Measurements from ENCODE around the gene RANBP10. TPM values are rescaled to one million over a fixed set of nuclear protein-coding genes. Genes with fewer than 3 reads are reported as not detected.

The RANBP10 gene
- total and polyA plus RNA-seq, 2 of the 13 experiments (the other 11 are each of a cell fraction or from before 2014, with no cell fraction given): 9.2 to 22.7 TPM

DNA sequence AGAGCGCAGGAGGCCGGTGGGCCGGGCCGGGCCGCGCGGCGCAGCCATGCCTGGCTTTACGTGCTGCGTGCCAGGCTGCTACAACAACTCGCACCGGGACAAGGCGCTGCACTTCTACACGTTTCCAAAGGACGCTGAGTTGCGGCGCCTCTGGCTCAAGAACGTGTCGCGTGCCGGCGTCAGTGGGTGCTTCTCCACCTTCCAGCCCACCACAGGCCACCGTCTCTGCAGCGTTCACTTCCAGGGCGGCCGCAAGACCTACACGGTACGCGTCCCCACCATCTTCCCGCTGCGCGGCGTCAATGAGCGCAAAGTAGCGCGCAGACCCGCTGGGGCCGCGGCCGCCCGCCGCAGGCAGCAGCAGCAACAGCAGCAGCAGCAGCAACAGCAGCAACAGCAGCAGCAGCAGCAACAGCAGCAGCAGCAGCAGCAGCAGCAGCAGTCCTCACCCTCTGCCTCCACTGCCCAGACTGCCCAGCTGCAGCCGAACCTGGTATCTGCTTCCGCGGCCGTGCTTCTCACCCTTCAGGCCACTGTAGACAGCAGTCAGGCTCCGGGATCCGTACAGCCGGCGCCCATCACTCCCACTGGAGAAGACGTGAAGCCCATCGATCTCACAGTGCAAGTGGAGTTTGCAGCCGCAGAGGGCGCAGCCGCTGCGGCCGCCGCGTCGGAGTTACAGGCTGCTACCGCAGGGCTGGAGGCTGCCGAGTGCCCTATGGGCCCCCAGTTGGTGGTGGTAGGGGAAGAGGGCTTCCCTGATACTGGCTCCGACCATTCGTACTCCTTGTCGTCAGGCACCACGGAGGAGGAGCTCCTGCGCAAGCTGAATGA is 36.4 kb upstream of the RANBP10 start (continued):
- TF ChIP-seq, protein P1, sequence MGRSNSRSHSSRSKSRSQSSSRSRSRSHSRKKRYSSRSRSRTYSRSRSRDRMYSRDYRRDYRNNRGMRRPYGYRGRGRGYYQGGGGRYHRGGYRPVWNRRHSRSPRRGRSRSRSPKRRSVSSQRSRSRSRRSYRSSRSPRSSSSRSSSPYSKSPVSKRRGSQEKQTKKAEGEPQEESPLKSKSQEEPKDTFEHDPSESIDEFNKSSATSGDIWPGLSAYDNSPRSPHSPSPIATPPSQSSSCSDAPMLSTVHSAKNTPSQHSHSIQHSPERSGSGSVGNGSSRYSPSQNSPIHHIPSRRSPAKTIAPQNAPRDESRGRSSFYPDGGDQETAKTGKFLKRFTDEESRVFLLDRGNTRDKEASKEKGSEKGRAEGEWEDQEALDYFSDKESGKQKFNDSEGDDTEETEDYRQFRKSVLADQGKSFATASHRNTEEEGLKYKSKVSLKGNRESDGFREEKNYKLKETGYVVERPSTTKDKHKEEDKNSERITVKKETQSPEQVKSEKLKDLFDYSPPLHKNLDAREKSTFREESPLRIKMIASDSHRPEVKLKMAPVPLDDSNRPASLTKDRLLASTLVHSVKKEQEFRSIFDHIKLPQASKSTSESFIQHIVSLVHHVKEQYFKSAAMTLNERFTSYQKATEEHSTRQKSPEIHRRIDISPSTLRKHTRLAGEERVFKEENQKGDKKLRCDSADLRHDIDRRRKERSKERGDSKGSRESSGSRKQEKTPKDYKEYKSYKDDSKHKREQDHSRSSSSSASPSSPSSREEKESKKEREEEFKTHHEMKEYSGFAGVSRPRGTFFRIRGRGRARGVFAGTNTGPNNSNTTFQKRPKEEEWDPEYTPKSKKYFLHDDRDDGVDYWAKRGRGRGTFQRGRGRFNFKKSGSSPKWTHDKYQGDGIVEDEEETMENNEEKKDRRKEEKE (IDR thresholded peaks at IDR 0.05): no peak
- TF ChIP-seq BORCS8-MEF2B (CRISPR knock-in tag; IDR thresholded peaks at IDR 0.05): no peak; the same call in 1 of the 2 replicates
- TF ChIP-seq ADNP (CRISPR knock-in tag; IDR thresholded peaks at IDR 0.05): no peak
- TF ChIP-seq HMG20B (CRISPR knock-in tag; conservative IDR thresholded peaks at IDR 0.05): no peak
- TF ChIP-seq, protein P2, sequence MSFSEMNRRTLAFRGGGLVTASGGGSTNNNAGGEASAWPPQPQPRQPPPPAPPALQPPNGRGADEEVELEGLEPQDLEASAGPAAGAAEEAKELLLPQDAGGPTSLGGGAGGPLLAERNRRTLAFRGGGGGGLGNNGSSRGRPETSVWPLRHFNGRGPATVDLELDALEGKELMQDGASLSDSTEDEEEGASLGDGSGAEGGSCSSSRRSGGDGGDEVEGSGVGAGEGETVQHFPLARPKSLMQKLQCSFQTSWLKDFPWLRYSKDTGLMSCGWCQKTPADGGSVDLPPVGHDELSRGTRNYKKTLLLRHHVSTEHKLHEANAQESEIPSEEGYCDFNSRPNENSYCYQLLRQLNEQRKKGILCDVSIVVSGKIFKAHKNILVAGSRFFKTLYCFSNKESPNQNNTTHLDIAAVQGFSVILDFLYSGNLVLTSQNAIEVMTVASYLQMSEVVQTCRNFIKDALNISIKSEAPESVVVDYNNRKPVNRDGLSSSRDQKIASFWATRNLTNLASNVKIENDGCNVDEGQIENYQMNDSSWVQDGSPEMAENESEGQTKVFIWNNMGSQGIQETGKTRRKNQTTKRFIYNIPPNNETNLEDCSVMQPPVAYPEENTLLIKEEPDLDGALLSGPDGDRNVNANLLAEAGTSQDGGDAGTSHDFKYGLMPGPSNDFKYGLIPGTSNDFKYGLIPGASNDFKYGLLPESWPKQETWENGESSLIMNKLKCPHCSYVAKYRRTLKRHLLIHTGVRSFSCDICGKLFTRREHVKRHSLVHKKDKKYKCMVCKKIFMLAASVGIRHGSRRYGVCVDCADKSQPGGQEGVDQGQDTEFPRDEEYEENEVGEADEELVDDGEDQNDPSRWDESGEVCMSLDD (CRISPR knock-in tag; IDR thresholded peaks at IDR 0.05; ENCODE audit: borderline replicate concordance): no peak
- TF ChIP-seq, protein P3, sequence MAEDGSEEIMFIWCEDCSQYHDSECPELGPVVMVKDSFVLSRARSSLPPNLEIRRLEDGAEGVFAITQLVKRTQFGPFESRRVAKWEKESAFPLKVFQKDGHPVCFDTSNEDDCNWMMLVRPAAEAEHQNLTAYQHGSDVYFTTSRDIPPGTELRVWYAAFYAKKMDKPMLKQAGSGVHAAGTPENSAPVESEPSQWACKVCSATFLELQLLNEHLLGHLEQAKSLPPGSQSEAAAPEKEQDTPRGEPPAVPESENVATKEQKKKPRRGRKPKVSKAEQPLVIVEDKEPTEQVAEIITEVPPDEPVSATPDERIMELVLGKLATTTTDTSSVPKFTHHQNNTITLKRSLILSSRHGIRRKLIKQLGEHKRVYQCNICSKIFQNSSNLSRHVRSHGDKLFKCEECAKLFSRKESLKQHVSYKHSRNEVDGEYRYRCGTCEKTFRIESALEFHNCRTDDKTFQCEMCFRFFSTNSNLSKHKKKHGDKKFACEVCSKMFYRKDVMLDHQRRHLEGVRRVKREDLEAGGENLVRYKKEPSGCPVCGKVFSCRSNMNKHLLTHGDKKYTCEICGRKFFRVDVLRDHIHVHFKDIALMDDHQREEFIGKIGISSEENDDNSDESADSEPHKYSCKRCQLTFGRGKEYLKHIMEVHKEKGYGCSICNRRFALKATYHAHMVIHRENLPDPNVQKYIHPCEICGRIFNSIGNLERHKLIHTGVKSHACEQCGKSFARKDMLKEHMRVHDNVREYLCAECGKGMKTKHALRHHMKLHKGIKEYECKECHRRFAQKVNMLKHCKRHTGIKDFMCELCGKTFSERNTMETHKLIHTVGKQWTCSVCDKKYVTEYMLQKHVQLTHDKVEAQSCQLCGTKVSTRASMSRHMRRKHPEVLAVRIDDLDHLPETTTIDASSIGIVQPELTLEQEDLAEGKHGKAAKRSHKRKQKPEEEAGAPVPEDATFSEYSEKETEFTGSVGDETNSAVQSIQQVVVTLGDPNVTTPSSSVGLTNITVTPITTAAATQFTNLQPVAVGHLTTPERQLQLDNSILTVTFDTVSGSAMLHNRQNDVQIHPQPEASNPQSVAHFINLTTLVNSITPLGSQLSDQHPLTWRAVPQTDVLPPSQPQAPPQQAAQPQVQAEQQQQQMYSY (CRISPR knock-in tag; IDR thresholded peaks at IDR 0.05): no peak; the same call in 1 of the 2 replicates
- 0 out of 2 replicates have a peak, but pooled peaks have one; percentile 11 for TF ChIP-seq ELF1 (CRISPR knock-in tag; IDR thresholded peaks at IDR 0.05)
- TF ChIP-seq, protein P4, sequence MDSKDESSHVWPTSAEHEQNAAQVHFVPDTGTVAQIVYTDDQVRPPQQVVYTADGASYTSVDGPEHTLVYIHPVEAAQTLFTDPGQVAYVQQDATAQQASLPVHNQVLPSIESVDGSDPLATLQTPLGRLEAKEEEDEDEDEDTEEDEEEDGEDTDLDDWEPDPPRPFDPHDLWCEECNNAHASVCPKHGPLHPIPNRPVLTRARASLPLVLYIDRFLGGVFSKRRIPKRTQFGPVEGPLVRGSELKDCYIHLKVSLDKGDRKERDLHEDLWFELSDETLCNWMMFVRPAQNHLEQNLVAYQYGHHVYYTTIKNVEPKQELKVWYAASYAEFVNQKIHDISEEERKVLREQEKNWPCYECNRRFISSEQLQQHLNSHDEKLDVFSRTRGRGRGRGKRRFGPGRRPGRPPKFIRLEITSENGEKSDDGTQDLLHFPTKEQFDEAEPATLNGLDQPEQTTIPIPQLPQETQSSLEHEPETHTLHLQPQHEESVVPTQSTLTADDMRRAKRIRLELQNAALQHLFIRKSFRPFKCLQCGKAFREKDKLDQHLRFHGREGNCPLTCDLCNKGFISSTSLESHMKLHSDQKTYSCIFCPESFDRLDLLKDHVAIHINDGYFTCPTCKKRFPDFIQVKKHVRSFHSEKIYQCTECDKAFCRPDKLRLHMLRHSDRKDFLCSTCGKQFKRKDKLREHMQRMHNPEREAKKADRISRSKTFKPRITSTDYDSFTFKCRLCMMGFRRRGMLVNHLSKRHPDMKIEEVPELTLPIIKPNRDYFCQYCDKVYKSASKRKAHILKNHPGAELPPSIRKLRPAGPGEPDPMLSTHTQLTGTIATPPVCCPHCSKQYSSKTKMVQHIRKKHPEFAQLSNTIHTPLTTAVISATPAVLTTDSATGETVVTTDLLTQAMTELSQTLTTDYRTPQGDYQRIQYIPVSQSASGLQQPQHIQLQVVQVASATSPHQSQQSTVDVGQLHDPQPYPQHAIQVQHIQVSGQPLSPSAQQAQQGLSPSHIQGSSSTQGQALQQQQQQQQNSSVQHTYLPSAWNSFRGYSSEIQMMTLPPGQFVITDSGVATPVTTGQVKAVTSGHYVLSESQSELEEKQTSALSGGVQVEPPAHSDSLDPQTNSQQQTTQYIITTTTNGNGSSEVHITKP (CRISPR knock-in tag; IDR thresholded peaks at IDR 0.05; ENCODE audit: low read depth): no peak
- TF ChIP-seq, protein P5, sequence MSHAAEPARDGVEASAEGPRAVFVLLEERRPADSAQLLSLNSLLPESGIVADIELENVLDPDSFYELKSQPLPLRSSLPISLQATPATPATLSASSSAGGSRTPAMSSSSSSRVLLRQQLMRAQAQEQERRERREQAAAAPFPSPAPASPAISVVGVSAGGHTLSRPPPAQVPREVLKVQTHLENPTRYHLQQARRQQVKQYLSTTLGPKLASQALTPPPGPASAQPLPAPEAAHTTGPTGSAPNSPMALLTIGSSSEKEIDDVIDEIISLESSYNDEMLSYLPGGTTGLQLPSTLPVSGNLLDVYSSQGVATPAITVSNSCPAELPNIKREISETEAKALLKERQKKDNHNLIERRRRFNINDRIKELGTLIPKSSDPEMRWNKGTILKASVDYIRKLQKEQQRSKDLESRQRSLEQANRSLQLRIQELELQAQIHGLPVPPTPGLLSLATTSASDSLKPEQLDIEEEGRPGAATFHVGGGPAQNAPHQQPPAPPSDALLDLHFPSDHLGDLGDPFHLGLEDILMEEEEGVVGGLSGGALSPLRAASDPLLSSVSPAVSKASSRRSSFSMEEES (CRISPR knock-in tag; IDR thresholded peaks at IDR 0.05): no peak; the same call in 1 of the 2 replicates
- no peak for TF ChIP-seq ZNF577 (CRISPR knock-in tag; IDR thresholded peaks at IDR 0.05; ENCODE audit: borderline replicate concordance, low read depth)
- TF ChIP-seq MBD4 (IDR thresholded peaks at IDR 0.05; ENCODE audit: borderline replicate concordance, low read length): no peak
- TF ChIP-seq ZNF644 (CRISPR knock-in tag; IDR thresholded peaks at IDR 0.05; ENCODE audit: low read depth): no peak
- TF ChIP-seq ZNF615 (CRISPR knock-in tag; IDR thresholded peaks at IDR 0.05; ENCODE audit: borderline replicate concordance): no peak

Measured in HepG2 (cell line).